HG02938 (cell line): Measurements from ENCODE around the gene OR2AJ1.

Experiments
- ATAC-seq: cut with Tn5 transposase; IDR thresholded peaks from one replicate; pipeline ENCODE4 v1.9.1; 2021; ENCODE audit warnings: mild to moderate bottlenecking, moderate library complexity; ENCODE audit not compliant: unreplicated experiment

The OR2AJ1 gene

GRCh38 chr1:247924868-247925267 lies at the start of gene OR2AJ1:
TSS of gene OR2AJ1 (plus strand) at chr1:247924889. CDS start at chr1:247933769, 8,880 bp downstream.
- no peak for ATAC-seq

- ATAC-seq: no peak
These were observed 41.3 kb upstream of the OR2AJ1 start for GRCh38 chr1:247883346-247883745.

- ATAC-seq: no peak
These were observed 39.8 kb upstream of the OR2AJ1 start for GRCh38 chr1:247884797-247885413.

- ATAC-seq: no peak
These were observed 29.5 kb upstream of the OR2AJ1 start, which contains the start of gene OR2W3 for GRCh38 chr1:247895163-247895637. TSS of gene OR2W3 (plus strand) at chr1:247895587. CDS start at chr1:247895587, 0 bp downstream.

GRCh38 chr1:247895976-247896375 lies 28.7 kb upstream of the OR2AJ1 start:
- ATAC-seq: no peak

- ATAC-seq: no peak
These were observed 20.6 kb upstream of the OR2AJ1 start for GRCh38 chr1:247904122-247904521.

GRCh38 chr1:247905181-247905580 lies 19.5 kb upstream of the OR2AJ1 start:
- ATAC-seq: no peak

GRCh38 chr1:247905910-247906503 lies 18.7 kb upstream of the OR2AJ1 start:
- ATAC-seq: no peak

- no peak for ATAC-seq
These were observed 18.1 kb upstream of the OR2AJ1 start for GRCh38 chr1:247906504-247907047.

GRCh38 chr1:247908766-247909165 lies 15.9 kb upstream of the OR2AJ1 start:
- ATAC-seq: no peak

- no peak for ATAC-seq
These were observed 10.9 kb upstream of the OR2AJ1 start for GRCh38 chr1:247913786-247914185.

- ATAC-seq: no peak
These were observed 9.6 kb upstream of the OR2AJ1 start for GRCh38 chr1:247914941-247915662.

GRCh38 chr1:247919952-247920351 lies 4.7 kb upstream of the OR2AJ1 start, which contains the start of gene OR2T8:
TSS of gene OR2T8 (plus strand) at chr1:247920252. CDS start at chr1:247921018, 766 bp downstream.
- ATAC-seq: no peak

GRCh38 chr1:247923941-247924340 lies 748 bp upstream of the OR2AJ1 start:
- no peak for ATAC-seq

- ATAC-seq: no peak
These were observed 9.3 kb downstream of the OR2AJ1 start for GRCh38 chr1:247933989-247934388.

GRCh38 chr1:247935781-247936180 lies 11.1 kb downstream of the OR2AJ1 start:
- no peak for ATAC-seq

- no peak for ATAC-seq
These were observed 11.7 kb downstream of the OR2AJ1 start for GRCh38 chr1:247936415-247936814.

- peak; percentile 100 for ATAC-seq
These were observed 12.5 kb downstream of the OR2AJ1 start for GRCh38 chr1:247936965-247937734.

GRCh38 chr1:247942624-247943023 lies 17.9 kb downstream of the OR2AJ1 start:
- no peak for ATAC-seq

GRCh38 chr1:247948558-247948957 lies 23.9 kb downstream of the OR2AJ1 start, which contains the start of gene OR2L8:
TSS of gene OR2L8 (plus strand) at chr1:247948858. CDS start at chr1:247948858, 0 bp downstream.
- no peak for ATAC-seq

- no peak for ATAC-seq
These were observed 28.7 kb downstream of the OR2AJ1 start for GRCh38 chr1:247953408-247953807.
